OCI-LY1 (cell line): ENCODE results near the gene SRPRB.

Source experiments
- H2AFZ ChIP-seq: fragments of 200-600 bp; sonication (generic), shearing (Covaris generic); 2 replicates; pipeline ENCODE4 v1.6.0; 2014; ENCODE audit warnings: antibody characterized with exemption, mild to moderate bottlenecking, low read length
- H3F3A ChIP-seq: fragments of 200-600 bp; sonication (generic), shearing (Covaris generic); 2 replicates; pipeline ENCODE4 v1.6.0; 2014; ENCODE audit warnings: mild to moderate bottlenecking, antibody characterized with exemption, low read length, moderate library complexity; ENCODE audit not compliant: insufficient read depth
- H3K27ac ChIP-seq: fragments of 200-600 bp; sonication (generic); 2 replicates; pipeline ENCODE4 v1.5.1; 2014; ENCODE audit warnings: low read length, mixed run types, mild to moderate bottlenecking, low read depth; ENCODE audit not compliant: poor library complexity, severe bottlenecking
- H3K27me3 ChIP-seq: fragments of 200-600 bp; sonication (generic); 2 replicates; pipeline ENCODE4 v1.6.0; 2014; ENCODE audit warnings: antibody characterized with exemption, mild to moderate bottlenecking, low read length, moderate library complexity; ENCODE audit not compliant: insufficient read depth
- H3K36me3 ChIP-seq: fragments of 200-600 bp; sonication (generic); 2 replicates; pipeline ENCODE4 v1.6.1; 2014; ENCODE audit warnings: mild to moderate bottlenecking, antibody characterized with exemption, low read length, moderate library complexity, mixed read lengths; ENCODE audit not compliant: insufficient read depth
- H3K4me1 ChIP-seq: fragments of 200-600 bp; sonication (generic); 2 replicates; pipeline ENCODE4 v1.5.1; 2014; ENCODE audit warnings: mild to moderate bottlenecking, low read length, moderate library complexity; ENCODE audit not compliant: insufficient read depth, severe bottlenecking
- H3K4me2 ChIP-seq: fragments of 200-600 bp; sonication (generic), shearing (Covaris generic); 2 replicates; pipeline ENCODE4 v1.6.1; 2014; ENCODE audit warnings: low read length
- H3K4me3 ChIP-seq: fragments of 200-600 bp; sonication (generic); 2 replicates; pipeline ENCODE4 v1.5.1; 2014; ENCODE audit warnings: low read length, low read depth, mild to moderate bottlenecking, mixed read lengths; ENCODE audit not compliant: poor library complexity, severe bottlenecking
- H3K79me2 ChIP-seq: fragments of 200-600 bp; shearing (Covaris generic); 2 replicates; pipeline ENCODE4 v1.6.1; 2016; ENCODE audit warnings: mixed run types, low read length, mixed read lengths; ENCODE audit not compliant: insufficient read depth
- H3K9ac ChIP-seq: fragments of 200-600 bp; sonication (generic), shearing (Covaris generic); 2 replicates; pipeline ENCODE4 v1.6.1; 2014; ENCODE audit warnings: mild to moderate bottlenecking, low read length, mixed read lengths
- H3K9me2 ChIP-seq: fragments of 200-600 bp; sonication (generic), shearing (Covaris generic); 2 replicates; pipeline ENCODE4 v1.6.1; 2014; ENCODE audit warnings: low read depth, mild to moderate bottlenecking, low read length, mixed read lengths
- H3K9me3 ChIP-seq: fragments of 200-600 bp; shearing (Covaris generic); 2 replicates; pipeline ENCODE4 v1.6.1; 2014; ENCODE audit warnings: low read length, mixed read lengths
- H4K20me1 ChIP-seq: fragments of 200-600 bp; sonication (generic), shearing (Covaris generic); 2 replicates; pipeline ENCODE4 v1.6.0; 2016; ENCODE audit warnings: mild to moderate bottlenecking, low read length; ENCODE audit not compliant: insufficient read depth
- CTCF ChIP-seq: fragments of 200-600 bp; sonication (generic), shearing (Covaris generic); IDR thresholded peaks from 2 replicates; pipeline ENCODE4 v1.5.1; 2017; ENCODE audit warnings: mild to moderate bottlenecking, antibody characterized with exemption, low read length, moderate library complexity, mixed read lengths
- EZH2 ChIP-seq: fragments of 200-600 bp; sonication (generic), shearing (Covaris generic); IDR thresholded peaks from 2 replicates; pipeline ENCODE4 v1.8.0; 2017; ENCODE audit warnings: borderline replicate concordance, mixed run types, mild to moderate bottlenecking, antibody characterized with exemption, low read length, moderate library complexity, mixed read lengths

SRPRB gene

GRCh38 chr3:133866141-133866540, 60.5 kb downstream of the SRPRB start:
- Histone ChIP-seq H3F3A (no peaks in the 10 kb centered on the region), H3K27ac (no peak overlapping the region), H3K9me3 (no peaks in the 10 kb centered on the region), H2AFZ (no peak overlapping the region), H3K36me3 (no peaks in the 10 kb centered on the region), H3K9ac (no peak overlapping the region), H3K4me3 (no peak overlapping the region), H3K4me2 (no peak overlapping the region), H3K27me3 (no peaks in the 10 kb centered on the region), H3K79me2 (no peaks in the 10 kb centered on the region), H4K20me1 (no peaks in the 10 kb centered on the region), H3K9me2 (no peaks in the 10 kb centered on the region), H3K4me1 (no peaks in the 10 kb centered on the region)
- TF ChIP-seq EZH2 (no peak), CTCF (no peak)

- Histone ChIP-seq H3K4me3 (no peak overlapping the region), H3K79me2 (no peaks in the 10 kb centered on the region), H3K9me2 (no peaks in the 10 kb centered on the region), H3K27ac (no peak overlapping the region), H3K36me3 (no peaks in the 10 kb centered on the region), H3K9me3 (no peaks in the 10 kb centered on the region), H3K27me3 (no peaks in the 10 kb centered on the region), H3K4me1 (no peaks in the 10 kb centered on the region), H2AFZ (no peak overlapping the region), H3K9ac (no peak overlapping the region), H3F3A (no peaks in the 10 kb centered on the region), H4K20me1 (no peaks in the 10 kb centered on the region), H3K4me2 (no peak overlapping the region)
- TF ChIP-seq CTCF = no peak
- TF ChIP-seq EZH2 = no peak
Observed at GRCh38 chr3:133868186-133868585, 62.6 kb downstream of the SRPRB start.

GRCh38 chr3:133868758-133869475, 63.3 kb downstream of the SRPRB start:
- no peak overlapping the region for H3K4me3 ChIP-seq
- no peaks in the 10 kb centered on the region for H3K79me2 ChIP-seq
- H4K20me1 ChIP-seq = no peaks in the 10 kb centered on the region
- H3F3A ChIP-seq = no peaks in the 10 kb centered on the region
- H3K4me2 ChIP-seq = no peak overlapping the region
- H3K9ac ChIP-seq = no peak overlapping the region
- H3K4me1 ChIP-seq = no peaks in the 10 kb centered on the region
- no peaks in the 10 kb centered on the region for H3K9me2 ChIP-seq
- no peaks in the 10 kb centered on the region for H3K36me3 ChIP-seq
- no peak overlapping the region for H2AFZ ChIP-seq
- no peaks in the 10 kb centered on the region for H3K9me3 ChIP-seq
- no peak overlapping the region for H3K27ac ChIP-seq
- no peaks in the 10 kb centered on the region; the same call in 1 of the 2 replicates for H3K27me3 ChIP-seq
- TF ChIP-seq EZH2 (no peak), CTCF (no peak)
